Activated T-cell treated with anti-CD3 and anti-CD28 coated beads, Interleukin-2, amount 50 U/mL, for 24 hours (primary cell): ENCODE measurements around the gene DLL1.

Experiments used
- DNase-seq: peaks from one replicate; pipeline ENCODE4 v3.0.0-alpha.2; 2020
- H3K27ac Mint-ChIP-seq: 2 replicates; pipeline ENCODE4 v1.8.0; 2020; ENCODE audit warnings: mild to moderate bottlenecking, mixed read lengths
- H3K27me3 Mint-ChIP-seq: 2 replicates; pipeline ENCODE4 v1.8.0; 2020; ENCODE audit warnings: mixed read lengths
- H3K36me3 Mint-ChIP-seq: 2 replicates; pipeline ENCODE4 v1.8.0; 2020; ENCODE audit warnings: low read depth, mixed read lengths
- H3K4me1 Mint-ChIP-seq: 2 replicates; pipeline ENCODE4 v1.8.0; 2020; ENCODE audit warnings: low read depth, mixed read lengths
- H3K4me3 Mint-ChIP-seq: 2 replicates; pipeline ENCODE4 v1.8.0; 2020; ENCODE audit warnings: mild to moderate bottlenecking, moderate library complexity, mixed read lengths
- H3K9me3 Mint-ChIP-seq: 2 replicates; pipeline ENCODE4 v1.8.0; 2020; ENCODE audit warnings: mixed read lengths

DLL1 gene

GRCh38 chr6:170281331-170282292 lies 9.3 kb downstream of the DLL1 start:
- H3K36me3 Mint-ChIP-seq, result no peaks in the 10 kb centered on the region
- H3K4me3 Mint-ChIP-seq, result peak overlapping the region; percentile 66
- no peak overlapping the region for H3K27ac Mint-ChIP-seq
- peaks cover 19% of the 10 kb centered on the region for H3K27me3 Mint-ChIP-seq
- H3K9me3 Mint-ChIP-seq, result no peaks in the 10 kb centered on the region
- H3K4me1 Mint-ChIP-seq, result peaks cover 34% of the 10 kb centered on the region
- peak; percentile 24 for DNase-seq

DNA sequence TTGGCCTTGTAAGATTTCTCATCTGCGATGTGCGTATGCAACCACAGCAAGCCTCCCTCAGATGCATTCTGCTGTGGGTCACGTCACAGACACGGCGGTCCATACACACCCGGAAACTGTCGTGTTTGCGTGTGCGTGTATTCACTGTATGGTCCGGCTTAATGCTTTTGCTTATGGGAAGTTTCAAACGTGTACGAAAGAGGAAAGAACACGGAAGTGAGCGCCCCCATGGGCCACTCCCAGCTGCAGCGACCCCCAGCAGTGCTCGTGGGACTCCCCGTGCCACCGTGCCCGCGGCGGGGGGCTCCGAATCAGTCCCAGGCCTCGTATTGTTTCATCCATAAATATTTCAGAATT lies 10.2 kb downstream of the DLL1 start:
- no peaks in the 10 kb centered on the region for H3K36me3 Mint-ChIP-seq
- DNase-seq, result no peak
- H3K4me1 Mint-ChIP-seq, result peaks cover 34% of the 10 kb centered on the region
- peak overlapping the region; percentile 66 for H3K4me3 Mint-ChIP-seq
- H3K27ac Mint-ChIP-seq, result peak overlapping the region; percentile 78
- H3K9me3 Mint-ChIP-seq, result no peaks in the 10 kb centered on the region
- H3K27me3 Mint-ChIP-seq, result peaks cover 12% of the 10 kb centered on the region

DNA sequence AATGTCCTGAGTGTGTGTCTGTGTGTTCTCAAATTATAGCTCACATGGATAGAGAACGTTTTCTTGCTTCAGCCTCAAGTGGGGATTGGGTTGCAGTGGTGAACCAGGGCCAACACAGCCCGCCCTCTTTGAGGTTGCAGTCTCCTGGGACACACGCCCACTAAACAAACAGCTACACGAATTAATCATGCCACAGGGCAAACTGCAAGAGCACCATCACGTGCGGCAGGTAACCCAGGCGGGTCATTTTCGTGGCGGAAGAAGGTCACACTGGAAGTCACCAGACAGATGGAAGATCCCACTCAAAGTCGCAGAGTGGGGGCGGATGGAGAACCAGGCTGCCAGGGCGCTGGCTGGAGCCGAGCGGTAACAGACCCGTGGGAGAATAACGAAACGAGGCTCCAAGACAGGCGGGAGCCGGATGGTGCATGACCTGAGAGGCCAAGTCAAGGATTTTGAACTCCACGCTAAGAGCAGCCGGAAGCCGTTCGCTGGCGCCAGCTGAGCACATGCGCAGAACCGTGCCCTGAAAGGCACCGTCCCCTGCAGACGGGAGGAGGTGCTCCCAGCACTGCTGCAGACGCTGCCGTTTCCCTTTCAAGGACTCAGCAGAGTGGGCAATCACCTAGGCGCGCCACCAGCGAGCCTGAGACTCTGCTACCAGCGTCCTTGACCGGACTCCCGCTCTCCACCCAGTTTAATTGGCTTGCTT lies 10.7 kb downstream of the DLL1 start:
- H3K36me3 Mint-ChIP-seq, result no peaks in the 10 kb centered on the region
- H3K27ac Mint-ChIP-seq, result peak overlapping the region; percentile 78
- no peaks in the 10 kb centered on the region for H3K9me3 Mint-ChIP-seq
- H3K27me3 Mint-ChIP-seq, result peaks cover 9% of the 10 kb centered on the region
- peaks cover 34% of the 10 kb centered on the region for H3K4me1 Mint-ChIP-seq
- peak overlapping the region; percentile 66 for H3K4me3 Mint-ChIP-seq
- peak; percentile 70 for DNase-seq

DNA sequence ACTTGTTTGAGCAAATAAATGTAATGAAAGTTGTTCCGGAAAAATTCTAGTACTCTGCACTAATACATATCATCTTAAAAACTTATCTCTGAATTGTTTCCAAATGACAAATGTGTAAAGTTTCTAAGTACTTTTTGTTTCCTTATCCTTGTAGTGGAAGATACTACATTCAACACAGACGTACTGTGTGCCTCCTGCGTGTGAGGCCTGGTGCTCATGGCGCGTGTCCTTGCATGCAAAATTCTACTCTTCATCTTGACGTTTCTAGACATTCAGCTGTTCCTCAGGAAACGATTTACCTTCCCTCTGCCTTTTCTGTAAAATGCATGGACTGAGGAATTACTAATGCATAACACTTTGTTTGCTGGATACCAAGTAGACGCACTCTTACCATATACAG lies 11.5 kb downstream of the DLL1 start:
- no peaks in the 10 kb centered on the region for H3K36me3 Mint-ChIP-seq
- H3K27ac Mint-ChIP-seq, result no peak overlapping the region
- H3K4me1 Mint-ChIP-seq, result peaks cover 34% of the 10 kb centered on the region
- peaks cover 9% of the 10 kb centered on the region for H3K27me3 Mint-ChIP-seq
- no peaks in the 10 kb centered on the region for H3K9me3 Mint-ChIP-seq
- no peak overlapping the region for H3K4me3 Mint-ChIP-seq
- DNase-seq, result peak; percentile 12

DNA sequence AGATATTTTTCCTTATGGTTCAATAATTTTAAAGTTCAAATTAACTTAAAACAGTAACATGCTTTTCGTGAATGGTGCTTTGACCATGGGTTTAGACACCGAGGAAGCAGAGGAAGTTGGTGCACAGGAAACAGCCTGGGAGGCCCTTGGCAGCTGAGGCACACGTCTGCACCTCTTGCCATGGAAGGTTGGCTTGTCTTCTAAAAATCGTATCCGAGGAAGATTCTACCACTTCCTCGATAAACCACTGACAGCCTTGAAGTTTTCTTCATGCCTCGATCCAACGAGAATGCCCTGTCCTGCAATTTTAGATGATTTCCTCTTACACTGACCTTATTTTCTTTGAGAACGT lies 12.2 kb downstream of the DLL1 start:
- Mint-ChIP-seq H3K4me1 (peaks cover 34% of the 10 kb centered on the region), H3K36me3 (no peaks in the 10 kb centered on the region), H3K27ac (peak overlapping the region; percentile 18), H3K27me3 (peaks cover 5% of the 10 kb centered on the region), H3K9me3 (no peaks in the 10 kb centered on the region), H3K4me3 (no peak overlapping the region)
- no peak for DNase-seq

DNA sequence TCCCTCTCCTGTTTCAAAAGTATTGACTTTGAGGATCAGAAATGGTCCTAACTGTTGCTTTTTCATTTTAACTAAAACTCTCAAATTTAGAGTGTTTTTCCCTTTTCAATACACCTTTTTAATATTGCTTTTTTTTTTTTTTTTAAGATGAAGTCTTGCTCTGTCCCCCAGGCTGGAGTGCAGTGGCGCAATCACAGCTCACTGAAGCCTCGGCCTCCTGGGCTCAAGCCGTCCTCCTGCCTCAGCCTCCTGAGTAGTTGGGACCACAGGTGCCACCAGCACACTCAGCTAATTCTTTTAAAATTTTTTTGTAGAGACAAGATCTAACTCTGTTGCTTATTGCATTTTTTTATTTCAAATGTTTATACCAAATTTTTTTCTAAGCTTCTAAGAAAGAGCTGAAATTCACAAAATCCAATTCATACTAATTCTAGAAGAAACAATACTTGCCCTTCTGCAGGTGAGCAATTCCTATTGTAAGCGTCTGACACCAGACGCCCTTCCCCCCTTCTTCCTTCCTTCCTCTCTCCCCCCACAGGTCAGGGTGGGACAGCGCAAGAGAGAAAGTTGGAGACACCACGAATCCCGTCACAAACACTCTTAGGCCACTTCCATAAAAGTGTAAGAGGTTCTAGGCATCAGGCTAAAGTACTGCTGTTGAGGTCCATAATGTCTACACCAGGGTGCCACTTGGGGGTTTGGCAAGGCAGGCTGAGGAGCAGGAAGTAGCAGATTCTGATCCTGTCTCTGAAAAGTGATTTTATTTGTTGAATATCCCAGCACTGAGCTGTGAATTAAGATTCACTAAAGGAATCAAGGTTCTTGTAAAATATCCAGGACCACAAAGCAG lies 12.8 kb downstream of the DLL1 start:
- H3K4me1 Mint-ChIP-seq, result peaks cover 34% of the 10 kb centered on the region
- no peaks in the 10 kb centered on the region for H3K9me3 Mint-ChIP-seq
- no peaks in the 10 kb centered on the region for H3K36me3 Mint-ChIP-seq
- peaks cover 5% of the 10 kb centered on the region for H3K27me3 Mint-ChIP-seq
- no peak for DNase-seq
- H3K4me3 Mint-ChIP-seq, result no peak overlapping the region
- peak overlapping the region; percentile 18 for H3K27ac Mint-ChIP-seq

DNA sequence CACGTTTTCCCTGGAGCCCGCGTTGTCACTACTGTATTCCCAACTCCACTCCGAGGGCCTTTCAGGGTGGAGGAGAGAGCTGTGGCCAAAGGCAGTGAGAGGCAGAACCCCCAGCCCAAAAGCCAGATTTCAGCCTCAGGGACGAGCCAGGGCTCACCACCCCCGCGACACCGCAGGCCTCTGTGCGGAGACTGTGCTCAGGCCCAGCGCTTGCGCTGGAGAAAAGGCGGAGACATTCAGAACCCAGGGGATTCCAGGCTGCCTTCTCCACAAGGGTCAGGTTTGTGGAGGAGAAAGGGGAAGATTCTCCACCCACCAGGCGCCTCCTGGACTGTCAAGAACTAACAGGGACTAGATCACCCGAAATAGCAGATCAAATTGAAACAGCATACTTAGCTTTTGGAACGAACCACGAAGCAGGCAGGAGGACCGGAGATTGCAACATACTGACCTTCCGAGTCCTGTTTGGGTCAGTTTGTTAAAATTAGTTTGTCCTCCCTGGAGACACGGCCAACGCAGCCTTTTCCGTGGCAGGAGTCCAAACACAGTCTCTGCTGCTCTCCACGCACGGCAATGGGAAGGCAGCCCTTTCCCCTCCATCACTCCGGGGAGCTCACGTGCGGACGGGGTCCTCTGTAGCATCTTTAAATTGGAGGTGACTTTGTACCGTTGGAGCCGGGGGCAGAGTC lies 14.4 kb downstream of the DLL1 start:
- no peak overlapping the region for H3K27ac Mint-ChIP-seq
- peaks cover 5% of the 10 kb centered on the region for H3K27me3 Mint-ChIP-seq
- DNase-seq, result no peak
- H3K4me3 Mint-ChIP-seq, result no peak overlapping the region
- no peaks in the 10 kb centered on the region for H3K9me3 Mint-ChIP-seq
- peaks cover 50% of the 10 kb centered on the region for H3K4me1 Mint-ChIP-seq
- H3K36me3 Mint-ChIP-seq, result no peaks in the 10 kb centered on the region

DNA sequence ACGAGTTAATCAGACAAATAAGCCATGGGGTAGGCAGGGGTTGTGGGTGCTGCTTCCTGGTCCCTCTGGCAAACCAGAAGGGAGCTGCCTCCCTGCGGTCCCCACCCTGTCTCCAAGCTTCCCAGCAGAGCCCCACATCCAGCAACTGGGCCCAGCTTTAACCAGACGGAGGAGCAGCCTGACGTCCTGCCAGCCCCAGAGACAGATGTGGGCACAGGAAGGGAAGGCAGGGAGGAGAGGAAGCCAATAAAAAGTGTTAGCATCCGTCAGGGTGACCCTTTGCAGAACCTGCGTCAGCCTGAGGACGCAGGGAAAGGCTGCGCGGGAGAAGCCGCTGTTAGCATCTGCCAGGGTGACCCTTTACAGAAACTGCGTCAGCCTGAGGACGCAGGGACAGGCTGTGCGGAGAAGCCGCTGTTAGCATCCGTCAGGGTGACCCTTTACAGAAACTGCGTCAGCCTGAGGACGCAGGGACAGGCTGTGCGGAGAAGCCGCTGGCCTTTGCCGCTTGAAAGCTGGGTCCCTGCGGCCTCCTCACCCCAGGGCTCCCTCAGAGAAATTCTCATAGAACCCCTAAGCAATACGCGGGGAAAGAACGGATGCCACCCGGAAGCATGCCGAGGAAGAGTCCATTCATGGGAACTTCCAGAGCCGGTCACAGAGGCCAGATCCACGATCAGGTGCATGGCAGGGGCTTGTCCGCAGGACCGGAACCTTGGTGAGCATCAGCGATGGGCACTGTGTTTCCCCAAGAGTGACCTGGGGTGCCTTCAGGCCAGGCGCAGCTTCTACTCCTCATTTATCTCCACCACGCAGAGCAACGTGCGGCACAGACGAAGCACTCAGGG lies 15.9 kb downstream of the DLL1 start:
- H3K36me3 Mint-ChIP-seq, result no peaks in the 10 kb centered on the region
- H3K27ac Mint-ChIP-seq, result no peak overlapping the region
- peaks cover 7% of the 10 kb centered on the region for H3K27me3 Mint-ChIP-seq
- H3K4me3 Mint-ChIP-seq, result no peak overlapping the region
- no peaks in the 10 kb centered on the region for H3K9me3 Mint-ChIP-seq
- H3K4me1 Mint-ChIP-seq, result peaks cover 44% of the 10 kb centered on the region
- no peak for DNase-seq

- Mint-ChIP-seq H3K27ac (no peak overlapping the region), H3K9me3 (no peaks in the 10 kb centered on the region), H3K36me3 (no peaks in the 10 kb centered on the region), H3K4me1 (peaks cover 31% of the 10 kb centered on the region), H3K27me3 (peaks cover 9% of the 10 kb centered on the region), H3K4me3 (no peak overlapping the region)
- no peak for DNase-seq
Measured at GRCh38 chr6:170273681-170274080, 17.2 kb downstream of the DLL1 start.

- DNase-seq, result no peak
- H3K27ac Mint-ChIP-seq, result no peak overlapping the region
- H3K27me3 Mint-ChIP-seq, result peaks cover 9% of the 10 kb centered on the region
- H3K36me3 Mint-ChIP-seq, result no peaks in the 10 kb centered on the region
- no peak overlapping the region for H3K4me3 Mint-ChIP-seq
- H3K9me3 Mint-ChIP-seq, result no peaks in the 10 kb centered on the region
- H3K4me1 Mint-ChIP-seq, result peaks cover 26% of the 10 kb centered on the region
Measured at GRCh38 chr6:170273191-170273590, 17.7 kb downstream of the DLL1 start.

DNA sequence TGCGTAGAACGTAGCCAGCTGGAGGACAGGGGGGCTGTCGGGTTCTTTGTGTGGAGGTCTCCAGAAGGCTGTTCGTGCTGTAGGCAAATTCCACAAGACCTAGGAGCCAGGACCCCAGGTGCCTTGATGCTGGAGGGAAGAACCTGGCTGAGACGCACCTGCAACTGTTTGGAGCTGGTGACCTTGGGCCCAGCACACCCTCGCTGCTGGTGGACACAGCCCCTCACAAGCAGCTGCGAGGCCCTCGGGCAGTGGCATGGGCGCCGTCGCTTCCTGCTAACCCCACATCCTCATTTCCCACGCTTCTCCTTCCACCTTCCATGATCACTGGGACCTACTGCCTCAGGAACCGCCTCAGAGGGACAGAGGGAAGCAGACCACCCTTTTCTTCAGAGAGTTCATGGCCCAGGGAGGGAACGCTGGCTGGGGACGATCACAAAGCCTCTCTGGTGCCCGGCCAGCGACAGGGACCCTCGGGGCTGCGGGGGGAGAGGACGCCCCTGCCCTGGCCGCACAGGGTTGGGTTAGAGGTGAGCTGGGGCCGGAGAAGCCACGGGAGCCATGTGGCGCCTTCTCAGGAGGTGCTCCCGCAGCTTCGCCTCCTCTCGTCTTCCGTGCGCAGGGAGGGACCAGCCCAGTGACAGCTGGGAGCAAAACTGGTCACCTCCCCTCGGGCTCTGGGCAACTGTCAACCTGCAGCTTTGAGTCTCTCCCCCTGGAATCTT lies 18.4 kb downstream of the DLL1 start:
- Mint-ChIP-seq H3K36me3 (no peaks in the 10 kb centered on the region), H3K27ac (peak overlapping the region; percentile 68), H3K27me3 (peaks cover 15% of the 10 kb centered on the region), H3K9me3 (no peaks in the 10 kb centered on the region), H3K4me3 (peak overlapping the region; percentile 63), H3K4me1 (peaks cover 22% of the 10 kb centered on the region)
- DNase-seq, result no peak

- H3K36me3 Mint-ChIP-seq, result no peaks in the 10 kb centered on the region
- H3K27me3 Mint-ChIP-seq, result peaks cover 15% of the 10 kb centered on the region
- peaks cover 20% of the 10 kb centered on the region for H3K4me1 Mint-ChIP-seq
- no peaks in the 10 kb centered on the region for H3K9me3 Mint-ChIP-seq
- H3K4me3 Mint-ChIP-seq, result peak overlapping the region; percentile 63
- peak overlapping the region; percentile 68 for H3K27ac Mint-ChIP-seq
- peak; percentile 79 for DNase-seq
Measured at GRCh38 chr6:170271771-170272314, 19.0 kb downstream of the DLL1 start.
